HCT116 (cell line): ENCODE results near the gene IL19. TPM values are rescaled to one million over a fixed set of nuclear protein-coding genes. Genes with fewer than 3 reads are reported as not detected.

ENCODE experiments used
- ATAC-seq: fragments of 200-7000 bp; cut with Tn5 transposase; 2 replicates; pipeline ENCODE4 v1.9.1; 2020; ENCODE audit warnings: mild to moderate bottlenecking, moderate library complexity
- BruUV-seq: library from RNA; stranded (reverse); fragments of 400-500 nt; replicated peaks from 2 replicates; lab custom pipeline; 2021; lab: Mats Ljungman, UMichigan
- CTCF ChIA-PET: fragments of 300-600 bp; sonication (Branson Sonifier 250); formaldehyde crosslinking; loops from one replicate; lab custom pipeline; 2021; ENCODE audit warnings: antibody characterized with exemption; lab: Charles Lee
- POLR2A ChIA-PET: fragments of 300-600, 350-600 bp; sonication (Branson Sonifier 250); formaldehyde crosslinking; loops from one replicate; lab custom pipeline; 2021; ENCODE audit warnings: antibody characterized with exemption; lab: Charles Lee
- RAD21 ChIA-PET, 2 experiments: fragments of 300-600 bp; sonication (Branson Sonifier 250); formaldehyde crosslinking; loops; one replicate each; lab custom pipeline; 2023; ENCODE audit warnings: low total read pairs in 2 of 2; ENCODE audit not compliant: uncharacterized antibody in 2 of 2, unreplicated experiment in 2 of 2, low non-redundant PET in 1 of 2; lab: Charles Lee
- DNase-seq: peaks from one replicate; pipeline ENCODE4 v3.0.0-alpha.2; 2010; ENCODE audit warnings: low read depth, low spot score
- H2AFZ ChIP-seq: fragments of 200-600 bp; shearing (Covaris generic), sonication (generic); 2 replicates; pipeline ENCODE4 v1.6.1; 2017; ENCODE audit warnings: low read depth, mixed run types, mixed read lengths, antibody characterized with exemption, low read length; ENCODE audit not compliant: poor library complexity, severe bottlenecking
- H3K27ac ChIP-seq: 2 replicates; pipeline ENCODE4 v1.5.1; 2012; ENCODE audit warnings: low read depth, low read length
- H3K27me3 ChIP-seq: fragments of 200-600 bp; sonication (generic); 2 replicates; pipeline ENCODE4 v1.6.1; 2016; ENCODE audit warnings: mixed run types, low read length, mixed read lengths; ENCODE audit not compliant: insufficient read depth
- H3K36me3 ChIP-seq, 2 experiments: fragments of 200-500 bp in 1 of 2; fragments of 200-600 bp in 1 of 2; sonication (Bioruptor generic) in 1 of 2; sonication (generic) in 1 of 2; 2 replicates each; pipeline versions ENCODE4 v1.5.1 to v1.6.1; 2014 to 2016; ENCODE audit warnings: low read length in 2 of 2, inconsistent platforms in 1 of 2, mixed read lengths in 1 of 2, mixed run types in 1 of 2; ENCODE audit not compliant: insufficient read depth in 2 of 2, control insufficient read depth in 1 of 2
- H3K4me1 ChIP-seq, 2 experiments: fragments of 200-600 bp in 1 of 2; sonication (generic) in 1 of 2; 2 replicates each; pipeline versions ENCODE4 v1.5.1 to v1.6.1; 2012 to 2017; ENCODE audit warnings: low read length in 2 of 2, inconsistent platforms in 1 of 2, mild to moderate bottlenecking in 1 of 2, mixed read lengths in 1 of 2, mixed run types in 1 of 2, moderate library complexity in 1 of 2; ENCODE audit not compliant: insufficient read depth in 2 of 2, control insufficient read depth in 1 of 2
- H3K4me2 ChIP-seq: fragments of 200-600 bp; sonication (generic); 2 replicates; pipeline ENCODE4 v1.6.1; 2017; ENCODE audit warnings: mixed run types, low read length, mixed read lengths
- H3K4me3 ChIP-seq, 2 experiments: fragments of 200-600 bp in 1 of 2; sonication (generic) in 1 of 2; replicated peaks in 1 of 2; 2 replicates each; pipeline ENCODE4 v1.5.1; 2011 to 2016; ENCODE audit warnings: low read length in 2 of 2, control low read depth in 1 of 2, low read depth in 1 of 2, mild to moderate bottlenecking in 1 of 2, mixed read lengths in 1 of 2, mixed run types in 1 of 2
- H3K79me2 ChIP-seq: fragments of 200-600 bp; sonication (generic); 2 replicates; pipeline ENCODE4 v1.6.1; 2017; ENCODE audit warnings: mild to moderate bottlenecking, mixed run types, low read length, moderate library complexity, mixed read lengths; ENCODE audit not compliant: insufficient read depth
- H3K9ac ChIP-seq: fragments of 200-600 bp; sonication (generic); 2 replicates; pipeline ENCODE4 v1.6.1; 2016; ENCODE audit warnings: low read length, mixed read lengths
- H3K9me2 ChIP-seq: fragments of 200-600 bp; sonication (generic), shearing (Covaris generic); 2 replicates; pipeline ENCODE4 v1.6.1; 2017; ENCODE audit warnings: mixed run types, mild to moderate bottlenecking, moderate library complexity; ENCODE audit not compliant: insufficient read depth
- H3K9me3 ChIP-seq, 2 experiments: fragments of 200-500 bp in 1 of 2; fragments of 200-600 bp in 1 of 2; sonication (Bioruptor generic) in 1 of 2; sonication (generic) in 1 of 2; 2 replicates each; pipeline ENCODE4 v1.6.1; 2014 to 2017; ENCODE audit warnings: low read length in 2 of 2, mixed read lengths in 2 of 2, inconsistent platforms in 1 of 2, low read depth in 1 of 2, mild to moderate bottlenecking in 1 of 2, mixed run types in 1 of 2, moderate library complexity in 1 of 2; ENCODE audit not compliant: control insufficient read depth in 1 of 2, insufficient read depth in 1 of 2
- H4K20me1 ChIP-seq: fragments of 200-600 bp; sonication (generic), shearing (Covaris generic); 2 replicates; pipeline ENCODE4 v1.6.1; 2017; ENCODE audit warnings: mixed run types, mild to moderate bottlenecking, moderate library complexity; ENCODE audit not compliant: insufficient read depth
- ATF3 ChIP-seq: IDR thresholded peaks from 2 replicates; pipeline ENCODE4 v1.6.1; 2012
- CTCF ChIP-seq, 3 experiments: fragments of 200-600 bp in 1 of 3; sonication (generic) in 1 of 3; IDR thresholded peaks in 2 of 3; conservative IDR thresholded peaks in 1 of 3; 2 replicates each; pipeline ENCODE4 v1.5.1; 2012 to 2017; ENCODE audit warnings: low read depth in 2 of 3, low read length in 2 of 3, antibody characterized with exemption in 1 of 3, borderline replicate concordance in 1 of 3, control low read depth in 1 of 3, mild to moderate bottlenecking in 1 of 3, mixed read lengths in 1 of 3, mixed run types in 1 of 3, moderate library complexity in 1 of 3; ENCODE audit not compliant: insufficient read depth in 1 of 3
- ELF1 ChIP-seq: IDR thresholded peaks from 2 replicates; pipeline ENCODE4 v1.6.1; 2012; ENCODE audit warnings: low read depth, borderline replicate concordance
- EZH2 ChIP-seq: fragments of 200-600 bp; sonication (generic); IDR thresholded peaks from 2 replicates; pipeline ENCODE4 v1.6.1; 2017; ENCODE audit warnings: antibody characterized with exemption, mixed run types
- JUND ChIP-seq: IDR thresholded peaks from 2 replicates; pipeline ENCODE4 v1.6.1; 2012
- MAX ChIP-seq: IDR thresholded peaks from 2 replicates; pipeline ENCODE4 v1.6.1; 2012
- POLR2A ChIP-seq: IDR thresholded peaks from 2 replicates; pipeline ENCODE4 v1.7.0; 2011; ENCODE audit warnings: borderline replicate concordance; ENCODE audit not compliant: insufficient read depth, insufficient read length; ENCODE audit errors: extremely low read depth
- REST ChIP-seq: IDR thresholded peaks from 2 replicates; pipeline ENCODE4 v1.6.1; 2012; ENCODE audit warnings: low read depth
- ZNF274 ChIP-seq: fragments of 200-500 bp; sonication (Bioruptor generic); IDR thresholded peaks from 2 replicates; pipeline ENCODE4 v1.6.1; 2014; ENCODE audit warnings: mild to moderate bottlenecking, low read depth, low read length, inconsistent platforms
- intact Hi-C: fragments of 100-400 bp; cut with micrococcal nuclease; formaldehyde crosslinking; loops from 2 replicates; pipeline ENCODE4 v1.10.0; 2022
- total RNA-seq: library from RNA; stranded (reverse); gene quantifications from one replicate; pipeline ENCODE4 v1.2.1, GENCODE V29; 2021; ENCODE audit not compliant: unreplicated experiment

Gene IL19
- total RNA-seq, 1 experiment from 2014 or later = not detected

- no peaks in the 10 kb centered on the region for H4K20me1 ChIP-seq
- no TSS peak for BruUV-seq
- H3K9me2 ChIP-seq = no peaks in the 10 kb centered on the region
- intact Hi-C loops = no loop called here
- H3K4me2 ChIP-seq = no peak overlapping the region
- H3K36me3 ChIP-seq = no peaks in the 10 kb centered on the region
- ChIA-PET CTCF (no interaction called here), POLR2A (no interaction called here), RAD21 (no interaction called here)
- H2AFZ ChIP-seq = no peak overlapping the region
- DNase-seq (no peak), ATAC-seq (no peak)
- peaks cover 14% of the 10 kb centered on the region for H3K27me3 ChIP-seq
- H3K9ac ChIP-seq = no peak overlapping the region
- TF ChIP-seq POLR2A (no peak), ELF1 (no peak), ZNF274 (no peak)
- no peaks in the 10 kb centered on the region for H3K79me2 ChIP-seq
- no peaks in the 10 kb centered on the region for H3K9me3 ChIP-seq
- no peaks in the 10 kb centered on the region for H3K4me1 ChIP-seq
- no peak overlapping the region for H3K27ac ChIP-seq
- no peak overlapping the region for H3K4me3 ChIP-seq
Observed at GRCh38 chr1:206751891-206752290, 18.7 kb upstream of the IL19 start.

- ChIA-PET CTCF (interaction anchor here (0.9 kb wide), 1 partner anchor 26 kb away, joined by 3 read pairs; no protein-coding TSS in a partner anchor), RAD21 (no interaction called here), POLR2A (no interaction called here)
- no peak overlapping the region for H3K27ac ChIP-seq
- H3K9me3 ChIP-seq = no peaks in the 10 kb centered on the region
- no peaks in the 10 kb centered on the region for H4K20me1 ChIP-seq
- no peak for ATAC-seq
- no peaks in the 10 kb centered on the region for H3K9me2 ChIP-seq
- H2AFZ ChIP-seq = no peak overlapping the region
- H3K4me3 ChIP-seq = no peak overlapping the region
- H3K4me1 ChIP-seq = no peaks in the 10 kb centered on the region
- BruUV-seq = no TSS peak
- no peaks in the 10 kb centered on the region for H3K79me2 ChIP-seq
- H3K9ac ChIP-seq = no peak overlapping the region
- no peak for DNase-seq
- peaks cover 14% of the 10 kb centered on the region for H3K27me3 ChIP-seq
- intact Hi-C loops = no loop called here
- H3K36me3 ChIP-seq = no peaks in the 10 kb centered on the region
- H3K4me2 ChIP-seq = no peak overlapping the region
- TF ChIP-seq MAX = no peak
- no peak for TF ChIP-seq REST
- TF ChIP-seq JUND = no peak
- TF ChIP-seq CTCF (IDR thresholded peaks at IDR 0.05 in 2 of 3, conservative IDR thresholded peaks at IDR 0.05 in 1 of 3; ENCODE audit: borderline replicate concordance in 1 of 3, insufficient read depth in 1 of 3, low read depth in 2 of 3, low read length in 2 of 3) = no peak
- no peak for TF ChIP-seq ATF3
- TF ChIP-seq EZH2 = no peak
- no peak for TF ChIP-seq POLR2A
Observed at GRCh38 chr1:206752481-206752880, 18.1 kb upstream of the IL19 start.
